ENCODE results near the gene SIGLEC11.
"Not testable (repeated sequence)": the region's sequence is repeated elsewhere in the genome, so short reads cannot be mapped to it uniquely, and the experiment has no call there.

SIGLEC11 gene, protein sequence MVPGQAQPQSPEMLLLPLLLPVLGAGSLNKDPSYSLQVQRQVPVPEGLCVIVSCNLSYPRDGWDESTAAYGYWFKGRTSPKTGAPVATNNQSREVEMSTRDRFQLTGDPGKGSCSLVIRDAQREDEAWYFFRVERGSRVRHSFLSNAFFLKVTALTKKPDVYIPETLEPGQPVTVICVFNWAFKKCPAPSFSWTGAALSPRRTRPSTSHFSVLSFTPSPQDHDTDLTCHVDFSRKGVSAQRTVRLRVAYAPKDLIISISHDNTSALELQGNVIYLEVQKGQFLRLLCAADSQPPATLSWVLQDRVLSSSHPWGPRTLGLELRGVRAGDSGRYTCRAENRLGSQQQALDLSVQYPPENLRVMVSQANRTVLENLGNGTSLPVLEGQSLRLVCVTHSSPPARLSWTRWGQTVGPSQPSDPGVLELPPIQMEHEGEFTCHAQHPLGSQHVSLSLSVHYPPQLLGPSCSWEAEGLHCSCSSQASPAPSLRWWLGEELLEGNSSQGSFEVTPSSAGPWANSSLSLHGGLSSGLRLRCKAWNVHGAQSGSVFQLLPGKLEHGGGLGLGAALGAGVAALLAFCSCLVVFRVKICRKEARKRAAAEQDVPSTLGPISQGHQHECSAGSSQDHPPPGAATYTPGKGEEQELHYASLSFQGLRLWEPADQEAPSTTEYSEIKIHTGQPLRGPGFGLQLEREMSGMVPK

DNA sequence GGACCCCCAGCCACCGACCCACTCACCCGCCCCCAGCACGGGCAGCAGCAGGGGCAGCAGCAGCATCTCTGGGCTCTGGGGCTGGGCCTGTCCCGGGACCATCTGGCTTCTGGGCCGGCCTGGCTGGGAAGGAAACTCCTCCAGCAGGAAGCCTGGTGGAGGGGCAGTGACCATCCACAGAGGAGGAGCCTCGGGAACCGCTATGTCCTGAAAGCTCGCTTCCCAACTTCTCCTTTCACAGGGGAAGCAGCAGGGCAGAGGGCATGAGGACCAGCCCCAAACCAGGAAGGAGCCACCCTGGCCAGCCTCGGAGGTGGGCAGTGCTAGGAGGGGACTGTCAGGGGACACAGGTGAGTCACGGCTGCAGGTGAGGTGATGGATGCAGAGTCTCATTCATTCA, at the start of gene SIGLEC11:
SIGLEC11 (minus strand) TSS at position 193 of the 400 bp plus-strand sequence; CDS start at position 102, 91 bp downstream.
- ChIA-PET POLR2A (interaction anchor here (0.7 kb wide), 1 partner anchor 17 kb away, joined by 3 read pairs; no protein-coding TSS in a partner anchor), CTCF (interaction anchor here (1.2 kb wide), 1 partner anchor 23 kb away, joined by 4 read pairs; no protein-coding TSS in a partner anchor)
- H3K4me3 ChIP-seq (ENCODE audit: low read depth, low read length); DNase-seq (ENCODE audit: low read depth, low spot score): not testable (repeated sequence)

DNA sequence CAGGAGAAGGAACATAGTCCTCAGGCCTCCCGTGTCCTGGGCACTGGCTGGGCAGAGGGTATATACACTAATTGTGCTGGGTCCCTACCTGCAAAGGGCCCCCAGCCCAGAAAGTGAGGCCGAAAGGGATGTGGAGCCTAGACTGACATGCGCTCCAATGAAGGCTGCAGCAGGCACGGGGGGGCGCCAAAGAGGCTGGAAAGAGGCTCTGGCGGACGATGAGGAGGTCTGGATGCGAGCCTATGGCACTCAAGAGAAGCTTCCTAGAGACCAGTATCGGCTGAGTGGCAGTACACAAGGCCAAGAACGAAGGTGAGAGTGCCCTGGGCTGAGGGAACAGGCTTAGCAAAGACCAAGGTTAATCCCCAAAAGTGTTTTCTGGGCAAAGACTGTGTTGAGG, 47.6 kb upstream of the SIGLEC11 start:
- TF ChIP-seq, protein P1, sequence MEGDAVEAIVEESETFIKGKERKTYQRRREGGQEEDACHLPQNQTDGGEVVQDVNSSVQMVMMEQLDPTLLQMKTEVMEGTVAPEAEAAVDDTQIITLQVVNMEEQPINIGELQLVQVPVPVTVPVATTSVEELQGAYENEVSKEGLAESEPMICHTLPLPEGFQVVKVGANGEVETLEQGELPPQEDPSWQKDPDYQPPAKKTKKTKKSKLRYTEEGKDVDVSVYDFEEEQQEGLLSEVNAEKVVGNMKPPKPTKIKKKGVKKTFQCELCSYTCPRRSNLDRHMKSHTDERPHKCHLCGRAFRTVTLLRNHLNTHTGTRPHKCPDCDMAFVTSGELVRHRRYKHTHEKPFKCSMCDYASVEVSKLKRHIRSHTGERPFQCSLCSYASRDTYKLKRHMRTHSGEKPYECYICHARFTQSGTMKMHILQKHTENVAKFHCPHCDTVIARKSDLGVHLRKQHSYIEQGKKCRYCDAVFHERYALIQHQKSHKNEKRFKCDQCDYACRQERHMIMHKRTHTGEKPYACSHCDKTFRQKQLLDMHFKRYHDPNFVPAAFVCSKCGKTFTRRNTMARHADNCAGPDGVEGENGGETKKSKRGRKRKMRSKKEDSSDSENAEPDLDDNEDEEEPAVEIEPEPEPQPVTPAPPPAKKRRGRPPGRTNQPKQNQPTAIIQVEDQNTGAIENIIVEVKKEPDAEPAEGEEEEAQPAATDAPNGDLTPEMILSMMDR (IDR thresholded peaks at IDR 0.05; ENCODE audit: insufficient read depth, low read length, missing control alignments): peak; percentile 17
- ChIA-PET POLR2A (no interaction called here), CTCF (interaction anchor here (0.6 kb wide), 1 partner anchor 71 kb away, joined by 3 read pairs; no protein-coding TSS in a partner anchor)
- no peak overlapping the region for H3K4me3 ChIP-seq (ENCODE audit: low read depth, low read length)
- no peak for DNase-seq (ENCODE audit: low read depth, low spot score)

DNA sequence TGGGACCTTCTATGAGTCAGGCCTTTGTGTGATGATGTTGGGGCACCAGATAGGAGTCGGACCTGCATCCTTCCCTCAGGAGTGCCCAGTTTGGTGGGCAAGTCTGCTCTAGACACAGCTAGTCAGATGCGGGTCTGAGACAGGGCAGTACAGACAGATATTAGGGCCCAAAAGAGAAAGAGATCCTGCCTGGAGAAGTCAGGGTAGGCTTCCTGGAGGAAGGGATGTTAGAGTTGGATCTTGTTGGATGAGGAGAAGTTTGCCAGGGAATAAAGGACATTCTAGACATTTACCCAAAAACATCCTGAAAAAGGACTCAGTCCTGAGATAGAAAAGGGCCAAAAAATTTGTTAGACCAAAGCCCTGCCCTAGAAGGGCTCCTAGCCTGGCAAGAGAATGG, 47.0 kb upstream of the SIGLEC11 start:
- TF ChIP-seq, protein P1 (IDR thresholded peaks at IDR 0.05; ENCODE audit: insufficient read depth, low read length, missing control alignments): no peak
- CTCF ChIA-PET: no interaction called here
- no peak for DNase-seq (ENCODE audit: low read depth, low spot score)
- H3K4me3 ChIP-seq (ENCODE audit: low read depth, low read length): no peak overlapping the region
- POLR2A ChIA-PET: no interaction called here

DNA sequence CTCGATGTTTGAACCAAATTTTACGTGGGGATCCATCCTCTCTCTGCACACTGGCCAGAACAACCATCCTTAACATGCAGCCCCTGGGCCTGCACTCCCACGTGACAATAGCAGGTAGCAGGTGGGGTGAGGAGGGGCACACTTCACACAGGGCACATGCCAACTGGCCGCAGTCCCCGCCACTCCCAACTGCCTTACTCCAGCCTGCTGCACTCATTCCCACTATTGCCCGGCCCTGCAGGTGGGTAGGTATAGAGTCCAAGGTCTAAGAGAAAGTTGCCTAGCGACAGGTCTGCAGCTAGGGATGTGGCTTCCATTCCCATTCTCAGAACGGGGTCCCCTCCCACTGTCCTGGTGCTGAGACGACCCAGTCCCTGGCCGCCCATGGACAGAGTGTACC, 46.2 kb upstream of the SIGLEC11 start:
- POLR2A ChIA-PET: no interaction called here
- no peak overlapping the region for H3K4me3 ChIP-seq (ENCODE audit: low read depth, low read length)
- DNase-seq (ENCODE audit: low read depth, low spot score): no peak
- CTCF ChIA-PET: no interaction called here
- TF ChIP-seq, protein P1 (IDR thresholded peaks at IDR 0.05; ENCODE audit: insufficient read depth, low read length, missing control alignments): no peak

DNA sequence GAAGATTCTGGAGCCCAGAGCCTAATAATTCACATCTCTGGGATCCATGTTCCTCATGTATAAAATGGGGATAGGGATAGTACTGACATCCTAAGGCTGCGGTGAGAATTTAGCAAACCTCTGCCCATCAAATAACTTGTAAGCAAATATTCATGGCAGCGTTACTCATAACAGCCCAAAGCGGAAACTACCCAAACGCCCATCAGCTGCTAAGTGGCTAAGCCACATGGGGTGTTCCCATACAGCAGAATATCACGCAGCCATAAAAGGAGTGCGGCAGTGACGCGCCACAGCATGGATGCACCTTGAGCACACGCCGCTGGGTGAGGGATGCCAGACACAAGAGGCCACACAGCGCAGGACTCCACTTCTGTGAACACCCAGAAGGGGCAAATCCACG, 44.5 kb upstream of the SIGLEC11 start:
- H3K4me3 ChIP-seq (ENCODE audit: low read depth, low read length): no peak overlapping the region
- TF ChIP-seq, protein P1 (IDR thresholded peaks at IDR 0.05; ENCODE audit: insufficient read depth, low read length, missing control alignments): no peak
- CTCF ChIA-PET: interaction anchor here (4.2 kb wide), 1 partner anchor 68 kb away, joined by 12 read pairs; no protein-coding TSS in a partner anchor
- POLR2A ChIA-PET: no interaction called here
- DNase-seq (ENCODE audit: low read depth, low spot score): no peak

DNA sequence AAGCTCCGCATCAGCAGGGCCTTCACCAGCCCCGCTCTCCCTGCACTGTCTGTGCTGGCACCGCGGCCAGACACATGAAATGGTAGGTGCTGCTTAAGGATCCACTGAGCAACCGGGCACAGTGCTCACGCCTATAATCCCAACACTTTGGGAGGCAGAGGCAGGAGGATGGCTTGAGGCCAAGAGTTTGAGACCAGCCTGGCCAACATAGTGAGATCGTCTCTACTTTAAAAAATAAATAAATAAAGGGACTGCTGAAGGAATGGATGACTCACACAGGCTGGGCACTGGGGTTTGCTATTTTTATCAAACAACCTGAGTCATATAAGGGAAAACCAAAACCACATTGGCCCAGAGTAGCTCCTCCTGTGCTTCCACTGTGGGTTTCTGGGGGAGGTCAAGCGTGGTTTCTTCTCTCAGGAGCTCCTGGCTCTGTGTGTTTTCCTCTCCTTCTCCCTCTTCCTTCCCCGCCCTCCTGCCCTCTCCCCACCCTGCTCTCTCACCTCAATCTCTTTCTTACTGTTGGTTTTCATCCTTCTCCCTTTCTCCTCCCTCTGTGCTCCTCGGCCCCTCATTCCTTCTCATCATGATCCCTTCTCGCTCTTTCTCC, 42.9 kb upstream of the SIGLEC11 start:
- ChIA-PET CTCF (interaction anchor here (1.2 to 4.2 kb wide), 5 partner anchors 11 to 132 kb away, joined by 3 to 12 read pairs (median 5); partner anchors contain the start of genes ATF5 and NUP62), POLR2A (interaction anchor here (1.0 kb wide), 1 partner anchor 11 kb away, joined by 3 read pairs; no protein-coding TSS in a partner anchor)
- H3K4me3 ChIP-seq (ENCODE audit: low read depth, low read length): no peak overlapping the region
- TF ChIP-seq, protein P1 (IDR thresholded peaks at IDR 0.05; ENCODE audit: insufficient read depth, low read length, missing control alignments): no peak
- peak; percentile 58 for DNase-seq (ENCODE audit: low read depth, low spot score)
